ENCODE measurements around the gene PTPN14. TPM values are rescaled to one million over a fixed set of nuclear protein-coding genes. Genes with fewer than 3 reads are reported as not detected.

The PTPN14 gene
- total RNA-seq, 1 experiment from 2014 or later: 37.5 TPM

DNA sequence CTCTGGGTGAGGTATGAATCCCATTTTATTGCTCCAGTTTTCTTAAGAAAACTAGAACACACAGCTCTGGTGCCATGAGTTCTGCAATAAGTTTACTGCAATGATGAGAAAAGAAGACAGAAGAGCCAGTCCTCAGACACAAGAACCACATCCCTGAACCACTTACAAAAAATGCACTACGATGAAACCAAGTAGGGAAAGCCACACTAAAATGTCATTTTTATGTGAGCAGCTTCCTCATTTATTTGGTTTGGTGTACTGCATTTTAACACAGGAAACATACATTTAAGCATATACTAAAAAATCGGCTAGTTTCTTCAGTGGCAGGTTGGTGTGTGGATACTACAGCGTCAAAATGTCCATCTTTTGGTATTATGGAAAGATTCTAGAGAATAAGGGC lies 95.9 kb downstream of the PTPN14 start (continued):
- TF ChIP-seq ZBTB33 (IDR thresholded peaks at IDR 0.05; ENCODE audit: extremely low read depth, insufficient replicate concordance, low read length): no peak

- Histone ChIP-seq H4K20me1 (ENCODE audit: insufficient read depth) (no peaks in the 10 kb centered on the region), H3K4me2 (ENCODE audit: low read length) (peak overlapping the region; percentile 55), H3K79me2 (ENCODE audit: insufficient read depth, low read length) (peaks cover 27% of the 10 kb centered on the region), H3K36me3 (ENCODE audit: control insufficient read depth in 1 of 2, insufficient read depth in 2 of 2, low read length in 2 of 2) (no peaks in the 10 kb centered on the region), H3K9me3 (ENCODE audit: control insufficient read depth in 1 of 2, insufficient read depth in 1 of 2, low read depth in 1 of 2, low read length in 2 of 2) (no peaks in the 10 kb centered on the region), H3K27me3 (ENCODE audit: insufficient read depth, low read length) (no peaks in the 10 kb centered on the region), H3K9me2 (ENCODE audit: insufficient read depth) (no peaks in the 10 kb centered on the region), H3K27ac (ENCODE audit: low read depth, low read length) (peak overlapping the region; percentile 21; the same call in 1 of the 2 replicates), H3K9ac (ENCODE audit: low read length) (0 out of 2 replicates have a peak overlapping the region, but pooled peaks have one; percentile 0), H2AFZ (ENCODE audit: low read depth, low read length, poor library complexity, severe bottlenecking) (no peak overlapping the region), H3K4me1 (ENCODE audit: control insufficient read depth in 1 of 2, insufficient read depth in 2 of 2, low read length in 2 of 2) (peaks cover 25 to 39% of the 10 kb centered on the region in 2 experiments), H3K4me3 (replicated peaks in 1 of 2; ENCODE audit: low read depth in 1 of 2, low read length in 2 of 2) (no peak overlapping the region)
- CTCF ChIA-PET: no interaction called here
- POLR2A ChIA-PET: interaction anchor here (1.3 kb wide), 1 partner anchor 15 kb away, joined by 3 read pairs; no protein-coding TSS in a partner anchor
- intact Hi-C loops (cut with micrococcal nuclease): no loop called here
- RAD21 ChIA-PET (ENCODE audit: low non-redundant PET in 1 of 2, low total read pairs in 2 of 2, uncharacterized antibody in 2 of 2, unreplicated experiment in 2 of 2): no interaction called here
- BruUV-seq (replicated peaks): no TSS peak
- DNase-seq (ENCODE audit: low read depth, low spot score) (no peak), ATAC-seq (peak; percentile 74)
- TF ChIP-seq JUND (IDR thresholded peaks at IDR 0.05): peak; percentile 50
- 0 out of 2 replicates have a peak, but pooled peaks have one; percentile 11 for TF ChIP-seq ELF1 (IDR thresholded peaks at IDR 0.05; ENCODE audit: borderline replicate concordance, low read depth)
- TF ChIP-seq CEBPB (IDR thresholded peaks at IDR 0.05; ENCODE audit: low read depth): peak; percentile 46; the same call in 1 of the 2 replicates
- 0 out of 2 replicates have a peak, but pooled peaks have one; percentile 32 for TF ChIP-seq SIN3A (IDR thresholded peaks at IDR 0.05; ENCODE audit: low read depth)
- peak; percentile 71 for TF ChIP-seq MAX (IDR thresholded peaks at IDR 0.05)
- TF ChIP-seq FOSL1 (IDR thresholded peaks at IDR 0.05; ENCODE audit: low read depth): peak; percentile 67
- no peak for TF ChIP-seq EGR1 (IDR thresholded peaks at IDR 0.05; ENCODE audit: low read depth)
- no peak; the same call in 1 of the 2 replicates for TF ChIP-seq CBX3 (IDR thresholded peaks at IDR 0.05; ENCODE audit: low read depth)
- TF ChIP-seq POLR2A (IDR thresholded peaks at IDR 0.05; ENCODE audit: borderline replicate concordance, extremely low read depth, insufficient read depth, insufficient read length): no peak
- no peak for TF ChIP-seq REST (IDR thresholded peaks at IDR 0.05; ENCODE audit: low read depth)
- TF ChIP-seq RAD21 (IDR thresholded peaks at IDR 0.05; ENCODE audit: low read depth): 0 out of 2 replicates have a peak, but pooled peaks have one; percentile 3
Observed at GRCh38 chr1:214454569-214455396, 96.6 kb downstream of the PTPN14 start.
